NT2/D1 (cell line): ENCODE measurements around the gene IGFALS.
"Not testable (repeated sequence)": the region's sequence is repeated elsewhere in the genome, so short reads cannot be mapped to it uniquely, and the experiment has no call there.

Experiments used
- DNase-seq: peaks from one replicate; pipeline ENCODE4 v3.0.0-alpha.2; 2011; ENCODE audit warnings: low read depth, low spot score
- H3K27me3 ChIP-seq: 2 replicates; pipeline ENCODE4 v1.6.0; 2011; ENCODE audit warnings: mild to moderate bottlenecking; ENCODE audit not compliant: insufficient read length, insufficient read depth
- H3K36me3 ChIP-seq: 2 replicates; pipeline ENCODE4 v1.6.1; 2011; ENCODE audit warnings: mild to moderate bottlenecking, low read length, mixed read lengths; ENCODE audit not compliant: insufficient read depth, insufficient read length
- H3K4me1 ChIP-seq: 2 replicates; pipeline ENCODE4 v1.5.1; 2011; ENCODE audit not compliant: insufficient read depth, insufficient read length
- H3K4me3 ChIP-seq: 2 replicates; pipeline ENCODE4 v1.5.1; 2011; ENCODE audit warnings: low read depth; ENCODE audit not compliant: insufficient read length
- H3K9ac ChIP-seq: 2 replicates; pipeline ENCODE4 v1.6.0; 2011; ENCODE audit warnings: low read depth; ENCODE audit not compliant: insufficient read length
- H3K9me3 ChIP-seq: 2 replicates; pipeline ENCODE4 v1.5.1; 2011; ENCODE audit warnings: mild to moderate bottlenecking, low read length; ENCODE audit not compliant: insufficient read depth
- SUZ12 ChIP-seq: IDR thresholded peaks from 2 replicates; pipeline ENCODE4 v1.6.1; 2011; ENCODE audit not compliant: insufficient read length, insufficient read depth; ENCODE audit errors: extremely low read depth
- YY1 ChIP-seq: IDR thresholded peaks from 2 replicates; pipeline ENCODE4 v1.6.1; 2011; ENCODE audit not compliant: insufficient read length, insufficient read depth
- ZNF274 ChIP-seq: IDR thresholded peaks from 2 replicates; pipeline ENCODE4 v1.6.1; 2011; ENCODE audit warnings: mild to moderate bottlenecking, low read depth, low read length

Gene IGFALS

DNA sequence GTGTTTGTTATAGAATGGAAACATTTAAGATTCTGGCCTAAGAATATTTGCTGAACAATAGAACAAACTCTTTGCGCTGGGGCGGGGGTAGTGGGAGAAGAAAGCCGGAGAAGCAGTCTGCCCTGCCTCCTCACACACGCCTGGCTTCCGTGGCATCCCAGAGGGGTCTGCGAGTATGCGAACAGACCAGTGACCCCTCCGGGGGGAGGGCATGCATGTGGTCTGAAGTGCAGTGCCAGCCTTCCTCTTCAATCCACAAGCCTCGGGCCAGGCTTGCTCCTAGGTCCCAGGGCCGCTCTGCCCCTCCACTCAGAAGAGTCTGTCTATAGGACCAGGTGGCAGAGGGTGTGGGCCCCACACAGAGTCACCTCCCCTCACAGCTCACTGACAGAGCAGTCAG lies 14.1 kb upstream of the IGFALS start:
- no peak for TF ChIP-seq SUZ12
- no peak for TF ChIP-seq YY1
- no peak for TF ChIP-seq ZNF274
- no peak overlapping the region for H3K4me3 ChIP-seq
- H3K4me1 ChIP-seq = no peaks in the 10 kb centered on the region
- no peak for DNase-seq
- H3K27me3 ChIP-seq = no peaks in the 10 kb centered on the region
- no peak overlapping the region for H3K9ac ChIP-seq
- H3K36me3 ChIP-seq = peaks cover 32% of the 10 kb centered on the region
- no peaks in the 10 kb centered on the region for H3K9me3 ChIP-seq

DNA sequence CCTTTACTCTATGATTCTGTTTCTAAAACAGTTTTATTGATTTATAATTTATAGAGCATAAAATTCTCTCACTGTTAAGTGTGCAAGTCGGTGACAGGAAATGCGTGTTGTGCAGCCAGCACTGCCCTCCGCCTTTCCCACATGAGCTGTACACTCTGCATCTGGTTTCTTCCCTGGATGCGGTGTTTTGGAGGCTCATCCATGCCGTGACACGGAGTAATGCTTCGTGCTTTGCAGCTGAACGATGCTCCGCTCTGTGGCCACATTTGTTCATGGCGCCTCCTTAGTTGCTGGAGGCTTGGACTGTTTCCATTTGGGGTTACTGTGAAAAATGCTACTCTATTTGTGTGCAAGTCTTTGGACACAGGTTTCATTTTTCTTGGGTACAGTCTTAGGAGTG lies 7.2 kb upstream of the IGFALS start:
- Histone ChIP-seq H3K9me3 (peaks cover 41% of the 10 kb centered on the region), H3K9ac (no peak overlapping the region), H3K36me3 (peaks cover 15% of the 10 kb centered on the region), H3K4me3 (no peak overlapping the region), H3K27me3 (no peaks in the 10 kb centered on the region), H3K4me1 (no peaks in the 10 kb centered on the region)
- TF ChIP-seq YY1 = no peak
- TF ChIP-seq SUZ12 = no peak
- no peak for TF ChIP-seq ZNF274
- DNase-seq = no peak

DNA sequence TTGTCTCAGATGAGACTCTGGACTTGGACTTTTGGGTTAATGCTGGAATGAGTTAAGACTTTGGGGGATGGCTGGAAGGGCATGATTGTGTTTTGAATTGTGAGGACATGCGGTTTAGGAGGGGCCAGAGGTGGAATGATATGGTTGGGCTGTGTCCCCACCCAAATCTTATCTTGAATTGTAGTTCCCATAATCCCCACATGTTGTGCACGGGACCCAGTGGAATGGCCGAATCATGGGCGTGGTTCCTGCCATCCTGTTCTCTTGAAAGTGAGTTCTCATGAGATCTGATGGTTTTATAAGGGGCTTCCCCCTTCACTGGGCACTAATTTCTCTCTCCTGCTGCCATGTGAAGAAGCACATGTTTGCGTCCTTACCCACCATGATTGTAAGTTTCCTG lies 5.8 kb upstream of the IGFALS start:
- not testable (repeated sequence) for DNase-seq, H3K9ac ChIP-seq, H3K27me3 ChIP-seq, H3K36me3 ChIP-seq, H3K4me1 ChIP-seq, H3K4me3 ChIP-seq
- H3K9me3 ChIP-seq = peaks cover 41% of the 10 kb centered on the region

DNA sequence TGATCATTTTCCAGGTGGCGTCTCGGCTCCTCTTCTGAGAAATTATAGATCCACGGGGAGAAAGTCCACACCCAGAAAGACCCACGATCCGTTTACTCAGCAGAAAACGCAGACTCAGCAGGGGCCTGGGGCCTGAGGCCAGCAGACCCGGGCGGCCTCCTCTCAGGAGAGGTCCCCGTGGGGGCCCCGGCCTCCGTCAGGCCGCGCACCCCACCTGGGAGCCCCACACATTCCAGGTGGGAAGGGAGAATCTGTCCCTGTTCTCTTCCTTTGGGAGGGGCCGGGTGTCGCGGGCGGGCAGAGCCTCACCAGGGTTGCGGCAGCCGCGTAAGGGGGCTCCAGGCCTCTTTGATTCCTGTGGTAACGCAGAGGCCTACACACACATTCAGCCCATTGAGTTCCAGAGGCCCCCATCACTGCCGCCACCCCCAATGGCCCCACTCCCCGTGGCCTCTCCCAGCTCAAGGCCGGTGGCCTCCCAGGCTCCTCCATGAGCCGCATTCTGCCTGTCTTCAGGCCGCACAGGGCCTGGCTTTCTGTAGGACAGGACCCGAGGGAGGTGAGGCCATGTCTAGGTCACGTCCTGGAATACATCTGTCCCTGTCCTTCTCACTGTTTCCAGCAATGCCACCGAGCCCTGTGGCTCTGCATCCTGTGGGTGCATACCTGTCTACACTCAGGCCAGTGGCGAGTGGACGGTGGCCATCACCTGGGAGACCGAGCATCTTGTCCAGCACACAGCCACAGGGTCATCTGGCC lies 1.6 kb upstream of the IGFALS start:
- Histone ChIP-seq H3K36me3 (peaks cover 26% of the 10 kb centered on the region), H3K27me3 (no peaks in the 10 kb centered on the region), H3K9me3 (peaks cover 33% of the 10 kb centered on the region), H3K4me1 (peaks cover 2% of the 10 kb centered on the region), H3K4me3 (no peak overlapping the region), H3K9ac (no peak overlapping the region)
- DNase-seq = no peak
- no peak for TF ChIP-seq ZNF274
- no peak for TF ChIP-seq SUZ12
- TF ChIP-seq YY1 = no peak

DNA sequence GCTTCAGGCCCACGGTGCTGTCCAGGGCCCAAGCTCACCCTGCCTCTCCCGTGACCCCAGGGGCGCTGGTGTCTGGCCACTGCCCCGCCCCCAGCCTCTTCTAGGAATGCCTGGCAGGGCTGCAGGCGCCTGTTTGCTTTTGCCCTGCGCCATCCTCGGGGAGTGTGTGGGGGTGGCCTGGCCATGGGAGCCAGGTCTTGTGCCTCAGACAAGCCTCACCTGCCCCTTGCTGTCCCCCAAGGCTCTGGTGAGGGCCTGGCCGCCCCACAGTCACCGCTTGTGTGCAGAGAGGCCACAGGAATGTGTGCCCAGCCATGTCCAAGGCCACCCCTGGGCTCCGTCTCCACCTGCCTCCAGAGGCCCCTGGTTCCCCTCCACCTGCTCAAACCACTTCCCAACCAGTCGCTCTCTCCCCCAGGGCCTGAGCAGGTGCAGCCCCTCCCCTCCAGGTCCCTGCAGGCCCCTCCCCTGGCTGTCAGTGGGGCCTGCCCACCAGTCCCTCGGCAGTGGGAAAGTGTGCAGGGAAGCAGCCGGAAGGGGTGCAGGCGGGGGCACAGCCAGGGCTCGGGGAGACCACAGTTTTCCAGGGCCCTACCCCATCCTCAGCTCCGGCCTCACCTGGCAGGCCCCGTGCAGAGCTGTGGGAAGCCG lies 841 bp upstream of the IGFALS start:
- H3K9ac ChIP-seq = peak overlapping the region; percentile 10
- peaks cover 33% of the 10 kb centered on the region for H3K36me3 ChIP-seq
- H3K4me3 ChIP-seq = no peak overlapping the region
- peaks cover 2% of the 10 kb centered on the region for H3K4me1 ChIP-seq
- no peak for TF ChIP-seq ZNF274
- H3K9me3 ChIP-seq = peaks cover 26% of the 10 kb centered on the region
- no peak for DNase-seq
- no peaks in the 10 kb centered on the region for H3K27me3 ChIP-seq

DNA sequence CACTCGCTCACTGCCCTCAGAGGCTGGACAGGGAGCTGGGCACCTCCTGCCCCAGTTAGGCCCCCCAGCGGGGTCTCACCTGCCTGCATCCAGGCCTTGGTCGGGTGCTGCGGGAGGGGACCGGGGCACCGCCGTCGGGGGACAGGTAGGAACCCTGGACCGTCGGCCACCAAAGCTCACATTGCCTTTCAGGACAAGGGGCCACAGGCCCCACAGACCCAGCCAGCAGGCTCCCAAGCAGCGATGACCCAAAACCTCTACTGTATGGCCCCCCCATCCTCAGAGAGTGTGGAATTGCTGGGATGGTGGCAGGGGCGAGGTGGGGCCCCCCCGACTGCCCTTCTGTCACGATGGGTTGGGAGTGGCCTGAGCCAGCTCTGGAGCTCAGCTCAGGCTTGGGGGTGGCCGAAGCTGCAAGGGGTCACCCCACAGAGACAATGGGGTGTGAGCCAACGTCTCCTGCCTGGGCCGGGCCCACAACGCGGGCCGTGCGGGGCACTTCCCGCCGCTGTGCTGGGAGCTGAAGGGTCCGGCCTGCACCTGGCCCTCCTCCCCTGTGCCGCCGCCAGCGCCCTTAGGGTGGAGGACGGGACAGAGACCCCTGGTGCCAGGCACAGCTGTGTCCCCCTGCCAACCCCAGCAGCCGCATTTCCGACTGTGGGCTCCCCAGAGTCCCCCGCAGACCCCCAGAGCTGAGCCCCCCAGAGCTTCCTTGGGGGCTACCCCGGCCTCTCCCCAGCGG lies 498 bp downstream of the IGFALS start:
- no peak for TF ChIP-seq SUZ12
- no peak for DNase-seq
- no peaks in the 10 kb centered on the region for H3K27me3 ChIP-seq
- H3K4me1 ChIP-seq = peaks cover 2% of the 10 kb centered on the region
- peaks cover 46% of the 10 kb centered on the region for H3K36me3 ChIP-seq
- H3K9ac ChIP-seq = no peak overlapping the region
- H3K9me3 ChIP-seq = peaks cover 13% of the 10 kb centered on the region
- H3K4me3 ChIP-seq = no peak overlapping the region

DNA sequence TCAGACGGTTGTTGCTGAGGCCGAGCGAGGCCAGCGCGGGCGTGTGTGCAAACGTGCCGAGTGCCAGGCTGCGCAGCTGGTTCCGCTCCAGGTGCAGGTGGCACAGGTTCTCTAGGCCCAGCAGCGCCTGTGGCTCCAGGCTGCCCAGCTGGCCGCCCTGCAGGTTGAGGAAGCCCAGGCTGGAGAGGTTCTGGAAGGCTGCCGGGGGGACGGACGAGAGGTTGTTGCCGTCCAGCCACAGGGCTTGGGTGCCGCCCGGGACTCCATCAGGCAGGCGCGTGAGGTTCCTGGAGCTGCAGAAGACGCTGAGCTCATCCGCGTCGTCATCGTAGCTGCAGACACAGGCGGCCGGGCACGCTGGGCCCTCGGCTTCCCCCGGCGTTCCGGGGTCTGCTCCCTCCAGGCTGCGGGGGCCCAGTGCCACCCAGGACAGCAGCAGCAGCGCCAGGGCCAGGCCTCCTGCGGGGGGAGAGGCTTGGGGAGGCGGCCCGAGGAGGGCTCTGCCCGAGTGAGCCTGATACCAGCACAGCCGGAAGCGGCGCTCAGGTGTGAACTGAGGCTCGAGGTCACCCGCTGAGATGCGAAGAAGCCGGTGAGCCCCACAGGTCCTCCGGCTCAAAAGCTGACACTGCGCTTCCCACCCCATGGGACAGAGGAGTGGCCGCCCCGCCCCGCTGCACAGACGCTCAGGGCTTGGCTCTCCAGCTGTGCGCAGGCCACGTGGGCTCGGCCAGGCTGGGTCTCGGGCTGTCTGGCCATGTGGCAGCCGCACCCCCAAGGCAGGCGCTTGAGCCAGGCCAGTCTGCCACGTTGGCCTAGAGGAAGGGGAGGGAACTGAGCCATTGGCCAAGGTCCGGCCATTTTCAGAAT lies 1.3 kb downstream of the IGFALS start:
- peaks cover 55% of the 10 kb centered on the region for H3K36me3 ChIP-seq
- TF ChIP-seq SUZ12 (no peak), YY1 (no peak)
- peaks cover 2% of the 10 kb centered on the region for H3K4me1 ChIP-seq
- H3K9me3 ChIP-seq = peaks cover 4% of the 10 kb centered on the region
- no peak overlapping the region for H3K9ac ChIP-seq
- DNase-seq = no peak
- H3K27me3 ChIP-seq = no peaks in the 10 kb centered on the region
- no peak overlapping the region for H3K4me3 ChIP-seq
